ENCODE data around the gene FBN1. TPM values are rescaled to one million over a fixed set of nuclear protein-coding genes. Genes with fewer than 3 reads are reported as not detected.

Gene FBN1
- total and polyA plus RNA-seq, 2 experiments from 2014 or later = 2.1 to 5.3 TPM

- Histone ChIP-seq H3K36me3 (no peaks in the 10 kb centered on the region), H3K4me1 (ENCODE audit: low read depth) (no peaks in the 10 kb centered on the region), H3K27ac (no peak overlapping the region), H3K4me3 (no peak overlapping the region), H3K27me3 (peaks cover 12% of the 10 kb centered on the region), H3K9me3 (ENCODE audit: low read depth) (no peaks in the 10 kb centered on the region)
- no peak for TF ChIP-seq CTCF (IDR thresholded peaks at IDR 0.05; ENCODE audit: low read depth, low read length)
- no peak for DNase-seq (ENCODE audit: low read depth in 1 of 2, low spot score in 1 of 2)
Measured at GRCh38 chr15:48371550-48371949, 274.0 kb downstream of the FBN1 start.

- Histone ChIP-seq H3K4me1 (ENCODE audit: low read depth) (no peaks in the 10 kb centered on the region), H3K9me3 (ENCODE audit: low read depth) (no peaks in the 10 kb centered on the region), H3K36me3 (no peaks in the 10 kb centered on the region), H3K27me3 (peaks cover 12% of the 10 kb centered on the region), H3K27ac (no peak overlapping the region), H3K4me3 (no peak overlapping the region)
- TF ChIP-seq CTCF (IDR thresholded peaks at IDR 0.05; ENCODE audit: low read depth, low read length) = no peak
- peak in 1 of 2 donors; percentile 52 for DNase-seq (ENCODE audit: low read depth in 1 of 2, low spot score in 1 of 2)
Measured at GRCh38 chr15:48370460-48370859, 275.0 kb downstream of the FBN1 start.

- TF ChIP-seq CTCF (IDR thresholded peaks at IDR 0.05; ENCODE audit: low read depth, low read length) = no peak
Measured at GRCh38 chr15:48367483-48367882, 278.0 kb downstream of the FBN1 start.

GRCh38 chr15:48366584-48367312, 278.8 kb downstream of the FBN1 start:
- H3K4me1 ChIP-seq (ENCODE audit: low read depth) = no peaks in the 10 kb centered on the region
- H3K4me3 ChIP-seq = no peak overlapping the region
- no peak overlapping the region for H3K27ac ChIP-seq
- no peaks in the 10 kb centered on the region for H3K9me3 ChIP-seq (ENCODE audit: low read depth)
- peak in 1 of 2 donors; percentile 51 for DNase-seq (ENCODE audit: low read depth in 1 of 2, low spot score in 1 of 2)
- no peak for TF ChIP-seq CTCF (IDR thresholded peaks at IDR 0.05; ENCODE audit: low read depth, low read length)
- H3K27me3 ChIP-seq = no peaks in the 10 kb centered on the region
- no peaks in the 10 kb centered on the region for H3K36me3 ChIP-seq

More at GRCh38 chr15:48367483-48367882, 278.0 kb downstream of the FBN1 start:
- Histone ChIP-seq H3K27ac (no peak overlapping the region), H3K27me3 (no peaks in the 10 kb centered on the region), H3K9me3 (ENCODE audit: low read depth) (no peaks in the 10 kb centered on the region), H3K4me1 (ENCODE audit: low read depth) (no peaks in the 10 kb centered on the region), H3K36me3 (no peaks in the 10 kb centered on the region), H3K4me3 (no peak overlapping the region)
- DNase-seq (ENCODE audit: low read depth in 1 of 2, low spot score in 1 of 2) = peak in 1 of 2 donors; percentile 59

- no peaks in the 10 kb centered on the region for H3K9me3 ChIP-seq (ENCODE audit: low read depth)
- H3K27me3 ChIP-seq = no peaks in the 10 kb centered on the region
- H3K27ac ChIP-seq = no peak overlapping the region
- DNase-seq (ENCODE audit: low read depth in 1 of 2, low spot score in 1 of 2) = no peak
- H3K36me3 ChIP-seq = no peaks in the 10 kb centered on the region
- H3K4me3 ChIP-seq = no peak overlapping the region
- H3K4me1 ChIP-seq (ENCODE audit: low read depth) = no peaks in the 10 kb centered on the region
- TF ChIP-seq CTCF (IDR thresholded peaks at IDR 0.05; ENCODE audit: low read depth, low read length) = no peak
Measured at GRCh38 chr15:48365575-48365974, 279.9 kb downstream of the FBN1 start.
